ENCODE measurements around the gene RAD9A. TPM values are rescaled to one million over a fixed set of nuclear protein-coding genes. Genes with fewer than 3 reads are reported as not detected.
A peak's percentile ranks its signal among the peaks of the same experiment; 100 is the strongest.

Gene RAD9A
- total and polyA plus RNA-seq, 9 of the 15 experiments (the other 6 are each of a cell fraction or from before 2014, with no cell fraction given): 1.4 to 41.2 (median 16.1) TPM

DNA sequence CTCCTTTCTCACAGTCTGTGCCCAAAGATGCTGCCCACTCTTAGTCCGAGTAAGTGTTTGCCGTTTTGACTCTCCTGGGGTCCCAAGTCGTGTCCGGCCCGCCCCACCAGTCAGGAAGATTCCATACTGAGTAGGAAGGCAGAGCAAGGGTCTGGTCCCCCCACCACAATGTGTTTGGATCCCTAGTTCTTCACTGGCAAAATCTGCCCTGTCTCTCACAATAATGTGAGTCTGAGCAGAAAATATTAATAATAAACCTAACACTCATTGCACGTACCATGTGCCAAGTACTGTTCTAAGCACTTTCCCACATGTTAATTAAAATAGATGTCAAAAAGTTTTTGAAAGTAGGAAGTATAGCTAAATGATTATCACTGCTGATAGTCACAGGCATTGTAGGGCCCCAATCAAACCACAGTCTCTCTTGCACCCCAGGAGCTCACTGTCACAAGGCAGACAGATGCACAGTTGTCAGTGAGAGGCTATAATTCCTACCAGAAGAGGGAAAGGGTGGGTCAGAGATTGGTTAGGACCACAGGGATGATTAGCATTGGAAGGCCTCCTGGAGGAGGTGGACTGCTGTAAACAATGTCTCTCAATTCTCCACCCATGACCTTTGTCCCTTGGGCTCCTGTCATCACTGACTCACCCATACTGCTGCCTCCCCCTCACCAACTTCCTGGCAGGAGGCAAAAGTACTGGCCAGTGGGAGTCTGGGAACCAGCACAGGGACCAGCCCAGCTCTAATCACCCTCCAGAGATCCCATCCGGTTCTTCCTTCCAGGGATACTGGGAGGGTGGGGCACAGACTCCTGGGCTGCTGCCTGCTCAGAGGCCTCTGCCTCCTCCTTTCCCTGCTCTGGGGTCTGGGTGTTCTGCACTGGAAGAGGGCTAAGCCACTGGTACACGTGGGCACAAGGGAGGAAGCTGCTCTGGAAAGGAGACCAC lies 37.4 kb upstream of the RAD9A start (continued):
- TF ChIP-seq, protein P1, sequence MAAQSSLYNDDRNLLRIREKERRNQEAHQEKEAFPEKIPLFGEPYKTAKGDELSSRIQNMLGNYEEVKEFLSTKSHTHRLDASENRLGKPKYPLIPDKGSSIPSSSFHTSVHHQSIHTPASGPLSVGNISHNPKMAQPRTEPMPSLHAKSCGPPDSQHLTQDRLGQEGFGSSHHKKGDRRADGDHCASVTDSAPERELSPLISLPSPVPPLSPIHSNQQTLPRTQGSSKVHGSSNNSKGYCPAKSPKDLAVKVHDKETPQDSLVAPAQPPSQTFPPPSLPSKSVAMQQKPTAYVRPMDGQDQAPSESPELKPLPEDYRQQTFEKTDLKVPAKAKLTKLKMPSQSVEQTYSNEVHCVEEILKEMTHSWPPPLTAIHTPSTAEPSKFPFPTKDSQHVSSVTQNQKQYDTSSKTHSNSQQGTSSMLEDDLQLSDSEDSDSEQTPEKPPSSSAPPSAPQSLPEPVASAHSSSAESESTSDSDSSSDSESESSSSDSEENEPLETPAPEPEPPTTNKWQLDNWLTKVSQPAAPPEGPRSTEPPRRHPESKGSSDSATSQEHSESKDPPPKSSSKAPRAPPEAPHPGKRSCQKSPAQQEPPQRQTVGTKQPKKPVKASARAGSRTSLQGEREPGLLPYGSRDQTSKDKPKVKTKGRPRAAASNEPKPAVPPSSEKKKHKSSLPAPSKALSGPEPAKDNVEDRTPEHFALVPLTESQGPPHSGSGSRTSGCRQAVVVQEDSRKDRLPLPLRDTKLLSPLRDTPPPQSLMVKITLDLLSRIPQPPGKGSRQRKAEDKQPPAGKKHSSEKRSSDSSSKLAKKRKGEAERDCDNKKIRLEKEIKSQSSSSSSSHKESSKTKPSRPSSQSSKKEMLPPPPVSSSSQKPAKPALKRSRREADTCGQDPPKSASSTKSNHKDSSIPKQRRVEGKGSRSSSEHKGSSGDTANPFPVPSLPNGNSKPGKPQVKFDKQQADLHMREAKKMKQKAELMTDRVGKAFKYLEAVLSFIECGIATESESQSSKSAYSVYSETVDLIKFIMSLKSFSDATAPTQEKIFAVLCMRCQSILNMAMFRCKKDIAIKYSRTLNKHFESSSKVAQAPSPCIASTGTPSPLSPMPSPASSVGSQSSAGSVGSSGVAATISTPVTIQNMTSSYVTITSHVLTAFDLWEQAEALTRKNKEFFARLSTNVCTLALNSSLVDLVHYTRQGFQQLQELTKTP (IDR thresholded peaks at IDR 0.05; ENCODE audit: low read depth in 1 of 2, partially characterized antibody in 2 of 2): peak in 1 of 2 experiments; percentile 26
- TF ChIP-seq, protein P2, sequence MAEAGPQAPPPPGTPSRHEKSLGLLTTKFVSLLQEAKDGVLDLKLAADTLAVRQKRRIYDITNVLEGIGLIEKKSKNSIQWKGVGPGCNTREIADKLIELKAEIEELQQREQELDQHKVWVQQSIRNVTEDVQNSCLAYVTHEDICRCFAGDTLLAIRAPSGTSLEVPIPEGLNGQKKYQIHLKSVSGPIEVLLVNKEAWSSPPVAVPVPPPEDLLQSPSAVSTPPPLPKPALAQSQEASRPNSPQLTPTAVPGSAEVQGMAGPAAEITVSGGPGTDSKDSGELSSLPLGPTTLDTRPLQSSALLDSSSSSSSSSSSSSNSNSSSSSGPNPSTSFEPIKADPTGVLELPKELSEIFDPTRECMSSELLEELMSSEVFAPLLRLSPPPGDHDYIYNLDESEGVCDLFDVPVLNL (CRISPR knock-in tag; IDR thresholded peaks at IDR 0.05; ENCODE audit: low read depth): no peak
- TF ChIP-seq KAT7 (CRISPR knock-in tag; IDR thresholded peaks at IDR 0.05; ENCODE audit: borderline replicate concordance) (no peak), LARP7 (IDR thresholded peaks at IDR 0.05) (no peak), SPI1 (IDR thresholded peaks at IDR 0.05; ENCODE audit: borderline replicate concordance, low read depth, low read length) (no peak), U2AF2 (optimal IDR thresholded peaks at IDR 0.05; ENCODE audit: low read depth, low read length) (no peak), C11orf30 (IDR thresholded peaks at IDR 0.05; ENCODE audit: low read depth) (no peak), FIP1L1 (IDR thresholded peaks at IDR 0.05; ENCODE audit: low read depth, low read length, poor library complexity, severe bottlenecking) (no peak), HDAC2 (IDR thresholded peaks at IDR 0.05) (peak; percentile 60; the same call in 1 of the 2 replicates), ZNF586 (CRISPR knock-in tag; conservative IDR thresholded peaks at IDR 0.05) (no peak), FOXK2 (conservative IDR thresholded peaks at IDR 0.05 in 1 of 2, IDR thresholded peaks at IDR 0.05 in 1 of 2; ENCODE audit: low read depth in 2 of 2) (peak; percentile 40 to 55; a peak in 2 of 4 replicates), KAT8 (IDR thresholded peaks at IDR 0.05; ENCODE audit: low read depth) (no peak)
- TF ChIP-seq, protein P3, sequence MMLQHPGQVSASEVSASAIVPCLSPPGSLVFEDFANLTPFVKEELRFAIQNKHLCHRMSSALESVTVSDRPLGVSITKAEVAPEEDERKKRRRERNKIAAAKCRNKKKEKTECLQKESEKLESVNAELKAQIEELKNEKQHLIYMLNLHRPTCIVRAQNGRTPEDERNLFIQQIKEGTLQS (IDR thresholded peaks at IDR 0.05): peak; percentile 94
- TF ChIP-seq, protein P3 (CRISPR knock-in tag; conservative IDR thresholded peaks at IDR 0.05): no peak; the same call in 1 of the 2 replicates
- TF ChIP-seq, protein P4, sequence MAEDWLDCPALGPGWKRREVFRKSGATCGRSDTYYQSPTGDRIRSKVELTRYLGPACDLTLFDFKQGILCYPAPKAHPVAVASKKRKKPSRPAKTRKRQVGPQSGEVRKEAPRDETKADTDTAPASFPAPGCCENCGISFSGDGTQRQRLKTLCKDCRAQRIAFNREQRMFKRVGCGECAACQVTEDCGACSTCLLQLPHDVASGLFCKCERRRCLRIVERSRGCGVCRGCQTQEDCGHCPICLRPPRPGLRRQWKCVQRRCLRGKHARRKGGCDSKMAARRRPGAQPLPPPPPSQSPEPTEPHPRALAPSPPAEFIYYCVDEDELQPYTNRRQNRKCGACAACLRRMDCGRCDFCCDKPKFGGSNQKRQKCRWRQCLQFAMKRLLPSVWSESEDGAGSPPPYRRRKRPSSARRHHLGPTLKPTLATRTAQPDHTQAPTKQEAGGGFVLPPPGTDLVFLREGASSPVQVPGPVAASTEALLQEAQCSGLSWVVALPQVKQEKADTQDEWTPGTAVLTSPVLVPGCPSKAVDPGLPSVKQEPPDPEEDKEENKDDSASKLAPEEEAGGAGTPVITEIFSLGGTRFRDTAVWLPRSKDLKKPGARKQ (CRISPR knock-in tag; IDR thresholded peaks at IDR 0.05): no peak
- TF ChIP-seq, protein P5, sequence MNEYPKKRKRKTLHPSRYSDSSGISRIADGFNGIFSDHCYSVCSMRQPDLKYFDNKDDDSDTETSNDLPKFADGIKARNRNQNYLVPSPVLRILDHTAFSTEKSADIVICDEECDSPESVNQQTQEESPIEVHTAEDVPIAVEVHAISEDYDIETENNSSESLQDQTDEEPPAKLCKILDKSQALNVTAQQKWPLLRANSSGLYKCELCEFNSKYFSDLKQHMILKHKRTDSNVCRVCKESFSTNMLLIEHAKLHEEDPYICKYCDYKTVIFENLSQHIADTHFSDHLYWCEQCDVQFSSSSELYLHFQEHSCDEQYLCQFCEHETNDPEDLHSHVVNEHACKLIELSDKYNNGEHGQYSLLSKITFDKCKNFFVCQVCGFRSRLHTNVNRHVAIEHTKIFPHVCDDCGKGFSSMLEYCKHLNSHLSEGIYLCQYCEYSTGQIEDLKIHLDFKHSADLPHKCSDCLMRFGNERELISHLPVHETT (CRISPR knock-in tag; conservative IDR thresholded peaks at IDR 0.05 in 1 of 2, IDR thresholded peaks at IDR 0.05 in 1 of 2): peak in 1 of 2 experiments; percentile 15; a peak in 2 of 4 replicates
